H1 (cell line): Measurements from ENCODE around the gene CARD11. TPM values are rescaled to one million over a fixed set of nuclear protein-coding genes. Genes with fewer than 3 reads are reported as not detected.

Source experiments
- CTCF ChIA-PET: fragments of 300-600 bp; sonication (Branson Sonifier 250); formaldehyde crosslinking; loops from one replicate; lab custom pipeline; 2021; ENCODE audit not compliant: partially characterized antibody; lab: Charles Lee
- POLR2A ChIA-PET: fragments of 300-600 bp; sonication (Branson Sonifier 250); formaldehyde crosslinking; loops from one replicate; lab custom pipeline; 2021; ENCODE audit warnings: inconsistent platforms; ENCODE audit not compliant: partially characterized antibody; lab: Charles Lee
- DNase-seq, 2 experiments: peaks; one replicate each; pipeline versions ENCODE4 v3.0.0 to v3.0.0-alpha.2; 2010 to 2022; ENCODE audit warnings: low spot score in 2 of 2, low read depth in 1 of 2, mixed read lengths in 1 of 2
- FAIRE-seq: peaks from 2 replicates; lab custom pipeline; 2011; peaks lifted over from hg19 to GRCh38; lab: Jason Lieb, UNC
- H2AFZ ChIP-seq: 2 replicates; pipeline ENCODE4 v1.8.1; 2012; ENCODE audit warnings: low read length, inconsistent platforms
- H2AK5ac ChIP-seq: 2 replicates; pipeline ENCODE4 v1.6.1; 2013; ENCODE audit warnings: low read depth, low read length
- H2BK120ac ChIP-seq: replicated peaks from 2 replicates; pipeline ENCODE3; 2013; ENCODE audit warnings: low read depth, low read length, inconsistent platforms
- H2BK12ac ChIP-seq: 2 replicates; pipeline ENCODE4 v1.6.1; 2013; ENCODE audit warnings: low read depth, low read length
- H2BK15ac ChIP-seq: 2 replicates; pipeline ENCODE4 v1.6.1; 2013; ENCODE audit warnings: low read length
- H2BK20ac ChIP-seq: 2 replicates; pipeline ENCODE4 v1.6.1; 2013; ENCODE audit warnings: low read length
- H2BK5ac ChIP-seq: 2 replicates; pipeline ENCODE4 v1.6.1; 2013; ENCODE audit warnings: low read depth, low read length
- H3K14ac ChIP-seq: 2 replicates; pipeline ENCODE4 v1.6.1; 2013; ENCODE audit warnings: inconsistent platforms; ENCODE audit not compliant: insufficient read length
- H3K18ac ChIP-seq: 2 replicates; pipeline ENCODE4 v1.6.1; 2013; ENCODE audit warnings: low read length; ENCODE audit errors: extremely low read depth
- H3K23ac ChIP-seq: 2 replicates; pipeline ENCODE4 v1.6.1; 2013; ENCODE audit warnings: inconsistent platforms; ENCODE audit not compliant: insufficient read length
- H3K23me2 ChIP-seq: 2 replicates; pipeline ENCODE4 v1.6.1; 2013; ENCODE audit warnings: low read depth, low read length
- H3K27ac ChIP-seq: 2 replicates; pipeline ENCODE4 v1.6.1; 2011; ENCODE audit warnings: low read depth, low read length, inconsistent platforms
- H3K27me3 ChIP-seq, 4 experiments: replicated peaks in 1 of 4; 1 replicate in 1 of 4; 2 replicates in 3 of 4; pipeline versions ENCODE4 v1.6.1 to v1.8.1; 2011 to 2013; ENCODE audit warnings: low read length in 3 of 4, mild to moderate bottlenecking in 3 of 4, inconsistent platforms in 2 of 4, mixed read lengths in 2 of 4, moderate library complexity in 1 of 4; ENCODE audit not compliant: control insufficient read depth in 3 of 4, insufficient read depth in 3 of 4; ENCODE audit errors: extremely low read depth in 1 of 4
- H3K36me3 ChIP-seq, 4 experiments: 2 replicates each; pipeline versions ENCODE4 v1.6.1 to v1.8.1; 2011 to 2013; ENCODE audit warnings: mild to moderate bottlenecking in 4 of 4, low read length in 3 of 4, moderate library complexity in 2 of 4, control low read depth in 1 of 4, inconsistent platforms in 1 of 4; ENCODE audit not compliant: insufficient read depth in 4 of 4, control insufficient read depth in 2 of 4
- H3K4ac ChIP-seq: replicated peaks from 2 replicates; pipeline ENCODE3; 2013; ENCODE audit warnings: low read length, low read depth, mixed read lengths, inconsistent platforms; ENCODE audit not compliant: insufficient read length
- H3K4me1 ChIP-seq, 4 experiments: replicated peaks in 1 of 4; 1 replicate in 1 of 4; 2 replicates in 3 of 4; pipeline versions ENCODE4 v1.6.1 to v1.8.1; 2011 to 2013; ENCODE audit warnings: low read length in 3 of 4, inconsistent platforms in 2 of 4, mixed read lengths in 1 of 4; ENCODE audit not compliant: insufficient read depth in 4 of 4, control insufficient read depth in 3 of 4
- H3K4me2 ChIP-seq, 2 experiments: 2 replicates each; pipeline versions ENCODE4 v1.6.1 to v1.8.1; 2011 to 2013; ENCODE audit warnings: low read depth in 2 of 2, low read length in 2 of 2, control low read depth in 1 of 2, inconsistent platforms in 1 of 2, mild to moderate bottlenecking in 1 of 2; ENCODE audit not compliant: insufficient read depth in 1 of 2
- H3K4me3 ChIP-seq, 4 experiments: fragments of 200-600, 300-600 bp in 1 of 4; sonication (generic), shearing (Covaris generic), sonication (Bioruptor Twin) in 1 of 4; 2 replicates each; pipeline versions ENCODE4 v1.5.1 to v1.8.1; 2011 to 2016; ENCODE audit warnings: low read length in 4 of 4, low read depth in 3 of 4, control low read depth in 2 of 4, inconsistent platforms in 2 of 4, mild to moderate bottlenecking in 2 of 4, mixed read lengths in 1 of 4, moderate library complexity in 1 of 4; ENCODE audit not compliant: insufficient read depth in 2 of 4; ENCODE audit errors: extremely low read depth in 1 of 4
- H3K56ac ChIP-seq: replicated peaks from 2 replicates; pipeline ENCODE3; 2013; ENCODE audit warnings: low read depth, mild to moderate bottlenecking, mixed read lengths, low read length, inconsistent platforms; ENCODE audit not compliant: insufficient read length
- H3K79me1 ChIP-seq: 2 replicates; pipeline ENCODE4 v1.6.1; 2013; ENCODE audit warnings: low read depth, low read length, control low read depth
- H3K79me2 ChIP-seq, 2 experiments: 2 replicates each; pipeline versions ENCODE4 v1.6.1 to v1.8.1; 2012 to 2013; ENCODE audit warnings: low read length in 2 of 2, mild to moderate bottlenecking in 2 of 2, inconsistent platforms in 1 of 2; ENCODE audit not compliant: insufficient read depth in 2 of 2, control insufficient read depth in 1 of 2
- H3K9ac ChIP-seq, 4 experiments: replicated peaks in 1 of 4; 1 replicate in 1 of 4; 2 replicates in 3 of 4; pipeline versions ENCODE4 v1.6.1 to v1.8.1; 2011 to 2013; ENCODE audit warnings: low read depth in 3 of 4, low read length in 3 of 4, control low read depth in 2 of 4, mild to moderate bottlenecking in 2 of 4, moderate library complexity in 2 of 4, inconsistent platforms in 1 of 4; ENCODE audit errors: extremely low read depth in 1 of 4
- H3K9me3 ChIP-seq, 2 experiments: 2 replicates each; pipeline versions ENCODE4 v1.6.1 to v1.8.1; 2012 to 2013; ENCODE audit warnings: mild to moderate bottlenecking in 2 of 2, moderate library complexity in 2 of 2, control low read depth in 1 of 2, inconsistent platforms in 1 of 2, low read depth in 1 of 2, low read length in 1 of 2, mixed read lengths in 1 of 2; ENCODE audit not compliant: insufficient read depth in 2 of 2
- H4K20me1 ChIP-seq, 2 experiments: replicated peaks in 1 of 2; 2 replicates each; pipeline versions ENCODE3 to v1.8.1; 2011 to 2013; ENCODE audit warnings: inconsistent platforms in 2 of 2, low read length in 2 of 2, mild to moderate bottlenecking in 1 of 2; ENCODE audit not compliant: insufficient read depth in 2 of 2, control insufficient read depth in 1 of 2
- H4K5ac ChIP-seq: 2 replicates; pipeline ENCODE4 v1.6.1; 2013; ENCODE audit warnings: low read length, low read depth, mixed read lengths, inconsistent platforms; ENCODE audit not compliant: insufficient read length
- H4K8ac ChIP-seq: 2 replicates; pipeline ENCODE4 v1.8.0; 2013; ENCODE audit warnings: mild to moderate bottlenecking, moderate library complexity, low read length, inconsistent platforms; ENCODE audit not compliant: insufficient read depth; ENCODE audit errors: extremely low read depth
- H4K91ac ChIP-seq: replicated peaks from 2 replicates; pipeline ENCODE3; 2013; ENCODE audit warnings: low read length, mixed read lengths, inconsistent platforms; ENCODE audit not compliant: insufficient read length
- ATF3 ChIP-seq: IDR thresholded peaks from 2 replicates; pipeline ENCODE4 v1.6.1; 2011; ENCODE audit warnings: low read depth, mild to moderate bottlenecking, low read length; ENCODE audit not compliant: insufficient read depth
- CHD1 ChIP-seq: IDR thresholded peaks from 2 replicates; pipeline ENCODE4 v1.6.1; 2012; ENCODE audit warnings: low read depth, low read length, improper control_type of control experiment
- CTBP2 ChIP-seq: IDR thresholded peaks from 2 replicates; pipeline ENCODE4 v1.7.0; 2011; ENCODE audit warnings: borderline replicate concordance, mild to moderate bottlenecking, moderate library complexity, mixed read lengths, low read length; ENCODE audit not compliant: insufficient read depth, insufficient read length
- CTCF ChIP-seq, 3 experiments: IDR thresholded peaks; 1 replicate in 2 of 3; 2 replicates in 1 of 3; pipeline versions ENCODE4 v1.5.1 to v1.6.1; 2011; ENCODE audit warnings: low read length in 3 of 3, mild to moderate bottlenecking in 3 of 3, inconsistent platforms in 2 of 3, low read depth in 1 of 3, moderate library complexity in 1 of 3; ENCODE audit not compliant: insufficient read depth in 1 of 3; ENCODE audit errors: control extremely low read depth in 1 of 3
- HDAC6 ChIP-seq: IDR thresholded peaks from one replicate; pipeline ENCODE4 v1.7.1; 2012; ENCODE audit warnings: low read depth, mild to moderate bottlenecking, inconsistent platforms, low read length, moderate library complexity
- JUND ChIP-seq: IDR thresholded peaks from 2 replicates; pipeline ENCODE4 v1.6.1; 2011; ENCODE audit warnings: mild to moderate bottlenecking, improper control_type of control experiment, low read length
- RAD21 ChIP-seq, 2 experiments: IDR thresholded peaks in 1 of 2; conservative IDR thresholded peaks in 1 of 2; 2 replicates each; pipeline ENCODE4 v1.6.1; 2011; ENCODE audit warnings: low read depth in 2 of 2, low read length in 2 of 2, improper control_type of control experiment in 1 of 2, inconsistent platforms in 1 of 2, mild to moderate bottlenecking in 1 of 2, moderate library complexity in 1 of 2
- USF2 ChIP-seq: IDR thresholded peaks from 2 replicates; pipeline ENCODE4 v1.6.1; 2011; ENCODE audit warnings: low read length, improper control_type of control experiment
- WGBS, 2 experiments: shearing (Covaris generic) in 1 of 2; methylation state at CpG; one replicate each; pipeline versions ENCODE4 v1.1.6 to v1.1.7; 2013 to 2015; ENCODE audit warnings: low lambda C conversion rate in 2 of 2, mixed read lengths in 2 of 2, inconsistent platforms in 1 of 2, low coverage in 1 of 2, missing lambda C conversion rate in 1 of 2; ENCODE audit not compliant: insufficient replicate concordance in 2 of 2, insufficient coverage in 1 of 2, insufficient read length in 1 of 2; ENCODE audit errors: extremely low coverage in 1 of 2, missing lambda C conversion rate in 1 of 2; 5-methylcytosine and 5-hydroxymethylcytosine counted together
- polyA plus RNA-seq, 7 experiments: library from polyadenylated mRNA; depleted of rRNA in 3 of 7; stranded (reverse) in 5 of 7; unstranded in 2 of 7; fragments of >200 nt in 5 of 7; fragments of 200-250 nt in 2 of 7; gene quantifications; 1 replicate in 5 of 7; 2 replicates in 1 of 7; 4 replicates in 1 of 7; pipeline versions ENCODE4 v1.2.1 to v1.2.3, GENCODE V29; 2011 to 2013; ENCODE audit warnings: missing spikeins in 2 of 7, mixed read lengths in 2 of 7
- total RNA-seq: library from RNA; stranded (reverse); fragmentation: NEBNext Ultra II Directional; extraction: Animal tissue kit (Norgen Biotek cat#: 25700); gene quantifications from 2 replicates; pipeline ENCODE4 v1.2.1, GENCODE V29; 2021

Gene CARD11
- total and polyA plus RNA-seq, 2 of the 8 experiments (the other 6 are each of a cell fraction or from before 2014, with no cell fraction given): 12.6 to 29.8 TPM

- H3K4ac ChIP-seq: no peak overlapping the region
- no peak overlapping the region for H3K18ac ChIP-seq
- no peaks in the 10 kb centered on the region for H3K9me3 ChIP-seq
- H4K5ac ChIP-seq: no peak overlapping the region
- no peak overlapping the region for H2BK120ac ChIP-seq
- FAIRE-seq (no peak), DNase-seq (no peak)
- H3K4me2 ChIP-seq: no peak overlapping the region
- no peaks in the 10 kb centered on the region for H3K27me3 ChIP-seq
- H3K23me2 ChIP-seq: peaks cover 4% of the 10 kb centered on the region; the same call in 1 of the 2 replicates
- no peaks in the 10 kb centered on the region for H3K4me1 ChIP-seq
- H3K9ac ChIP-seq: no peak overlapping the region
- no peak overlapping the region for H2BK12ac ChIP-seq
- ChIA-PET CTCF (interaction anchor here (3.4 kb wide), 1 partner anchor 13 kb away, joined by 27 read pairs; no protein-coding TSS in a partner anchor), POLR2A (no interaction called here)
- no peaks in the 10 kb centered on the region for H3K36me3 ChIP-seq
- WGBS, 2 experiments: 98 to 100% methylated on average over 3 to 12 of the region's 18 CpGs
- H3K23ac ChIP-seq: no peak overlapping the region
- no peak overlapping the region for H4K91ac ChIP-seq
- H2BK5ac ChIP-seq: no peak overlapping the region
- H3K79me2 ChIP-seq: no peaks in the 10 kb centered on the region
- H2AFZ ChIP-seq: no peak overlapping the region
- H3K56ac ChIP-seq: no peak overlapping the region
- no peak overlapping the region for H2AK5ac ChIP-seq
- no peaks in the 10 kb centered on the region for H4K20me1 ChIP-seq
- no peak overlapping the region for H3K27ac ChIP-seq
- no peak overlapping the region for H4K8ac ChIP-seq
- H3K79me1 ChIP-seq: no peaks in the 10 kb centered on the region; the same call in 1 of the 2 replicates
- no peak overlapping the region for H2BK15ac ChIP-seq
- H2BK20ac ChIP-seq: no peak overlapping the region
- no peak overlapping the region for H3K14ac ChIP-seq
- no peak overlapping the region for H3K4me3 ChIP-seq
- TF ChIP-seq USF2 (no peak), HDAC6 (no peak), CTBP2 (no peak), JUND (no peak), RAD21 (IDR thresholded peaks at IDR 0.05 in 1 of 2, conservative IDR thresholded peaks at IDR 0.05 in 1 of 2; ENCODE audit: low read depth in 2 of 2, low read length in 2 of 2) (no peak), CHD1 (no peak), CTCF (IDR thresholded peaks at IDR 0.05; ENCODE audit: control extremely low read depth in 1 of 3, insufficient read depth in 1 of 3, low read depth in 1 of 3, low read length in 3 of 3) (no peak), ATF3 (no peak)
Observed at GRCh38 chr7:2909471-2910039, 134.1 kb downstream of the CARD11 start.
